CD4-positive, alpha-beta T cell treated with Interleukin-21 for 1 hour (primary cell): Measurements from ENCODE around the gene UGT1A8.
"Not testable (repeated sequence)": the region's sequence is repeated elsewhere in the genome, so short reads cannot be mapped to it uniquely, and the experiment has no call there.

ENCODE experiments used
- DNase-seq: peaks from one replicate; pipeline ENCODE4 v3.0.0-alpha.2; 2020

UGT1A8 gene

GRCh38 chr2:233689501-233689900 is 72.1 kb downstream of the UGT1A8 start:
- DNase-seq: no peak

DNA sequence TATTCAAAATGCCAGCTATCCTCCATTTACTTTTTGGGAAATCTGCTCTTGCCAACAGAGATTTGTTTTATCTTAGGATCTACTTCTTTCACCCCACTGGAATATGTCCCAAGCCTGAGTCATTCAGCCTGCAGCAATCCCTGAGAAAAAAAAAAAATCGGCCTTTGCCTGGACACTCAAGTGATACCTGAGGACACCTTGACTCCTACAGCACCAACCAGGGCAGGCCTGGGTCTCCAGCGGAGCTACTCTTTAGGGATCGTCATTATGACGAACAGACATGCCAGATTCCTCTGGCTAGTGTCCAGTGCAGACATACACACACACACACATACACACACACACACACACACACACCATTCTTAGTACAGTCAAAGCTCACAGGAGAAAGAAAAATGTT is 73.0 kb downstream of the UGT1A8 start:
- DNase-seq: no peak

GRCh38 chr2:233691443-233692433 is 74.3 kb downstream of the UGT1A8 start:
- DNase-seq: no peak

- no peak for DNase-seq
Measured at GRCh38 chr2:233692648-233693047, 75.2 kb downstream of the UGT1A8 start, which contains the start of gene UGT1A6. TSS of gene UGT1A6 (plus strand) at chr2:233692890. CDS start at chr2:233693005, 115 bp downstream.

DNA sequence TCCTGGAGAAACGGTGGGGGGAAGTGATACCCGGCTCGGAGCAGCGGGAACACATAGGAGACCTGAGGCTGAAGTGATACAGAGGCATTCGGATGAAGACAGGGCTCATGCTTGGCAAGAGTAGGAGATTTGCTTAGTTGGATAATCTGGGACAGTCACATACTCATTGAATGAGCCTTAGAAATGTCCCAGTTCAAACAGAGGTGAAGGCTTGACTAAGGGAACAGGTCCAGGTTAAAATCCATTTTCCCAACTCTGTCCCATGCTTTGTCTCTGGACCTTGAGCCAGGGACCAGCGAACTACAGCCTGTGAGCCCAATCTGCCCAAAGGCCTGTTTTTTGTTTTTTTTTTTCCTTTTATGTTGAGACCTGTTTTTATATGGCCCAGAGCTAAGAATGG is 76.5 kb downstream of the UGT1A8 start:
- DNase-seq: no peak

DNA sequence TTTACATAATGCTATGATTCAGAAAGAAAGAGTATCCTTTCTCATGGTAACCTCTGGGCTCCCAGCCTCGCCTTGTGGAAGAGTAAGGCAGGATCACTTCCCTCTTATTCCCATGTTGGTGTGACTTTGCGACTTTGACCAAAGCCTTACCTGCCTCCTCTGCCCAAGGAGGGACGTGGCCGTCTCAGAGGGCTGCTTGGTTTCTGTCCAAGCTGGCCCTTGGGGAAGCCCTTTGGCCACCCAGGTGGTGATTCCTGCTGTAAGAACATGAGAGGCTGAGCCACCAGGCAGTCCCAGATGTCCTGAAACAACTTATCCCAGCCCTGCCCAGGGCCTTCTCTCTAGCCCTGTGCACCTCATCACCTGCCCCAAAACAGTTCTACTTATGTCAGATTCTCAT is 81.3 kb downstream of the UGT1A8 start:
- DNase-seq: no peak

DNA sequence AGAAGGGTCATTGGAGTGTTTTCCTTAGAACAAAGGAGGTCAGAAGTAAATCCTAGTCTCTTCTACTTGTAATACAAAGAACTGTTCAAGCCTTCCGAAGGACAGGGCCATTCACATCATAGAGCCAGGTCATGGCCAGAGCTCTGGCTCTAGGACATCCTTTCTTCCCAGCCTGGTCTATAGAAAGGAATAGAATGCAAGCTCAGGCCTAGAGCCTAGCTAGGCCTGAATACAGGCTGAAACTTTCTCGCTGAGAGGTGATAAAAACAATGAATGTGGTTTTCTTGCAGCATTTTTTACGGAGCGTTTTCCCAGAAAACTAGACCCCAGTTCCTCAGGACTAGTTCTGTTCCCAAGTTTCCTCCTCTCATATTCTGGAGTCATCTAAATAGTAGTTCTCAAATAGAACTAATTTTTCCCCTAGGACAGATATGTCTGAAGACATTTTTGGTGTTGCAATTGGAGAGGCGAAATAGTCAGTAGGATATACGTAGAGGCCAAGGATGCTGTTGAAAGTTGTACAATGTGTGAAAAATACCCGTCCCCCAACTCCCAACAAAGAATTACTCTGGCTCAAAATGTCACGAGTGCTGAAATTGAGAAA is 82.1 kb downstream of the UGT1A8 start:
- no peak for DNase-seq

DNA sequence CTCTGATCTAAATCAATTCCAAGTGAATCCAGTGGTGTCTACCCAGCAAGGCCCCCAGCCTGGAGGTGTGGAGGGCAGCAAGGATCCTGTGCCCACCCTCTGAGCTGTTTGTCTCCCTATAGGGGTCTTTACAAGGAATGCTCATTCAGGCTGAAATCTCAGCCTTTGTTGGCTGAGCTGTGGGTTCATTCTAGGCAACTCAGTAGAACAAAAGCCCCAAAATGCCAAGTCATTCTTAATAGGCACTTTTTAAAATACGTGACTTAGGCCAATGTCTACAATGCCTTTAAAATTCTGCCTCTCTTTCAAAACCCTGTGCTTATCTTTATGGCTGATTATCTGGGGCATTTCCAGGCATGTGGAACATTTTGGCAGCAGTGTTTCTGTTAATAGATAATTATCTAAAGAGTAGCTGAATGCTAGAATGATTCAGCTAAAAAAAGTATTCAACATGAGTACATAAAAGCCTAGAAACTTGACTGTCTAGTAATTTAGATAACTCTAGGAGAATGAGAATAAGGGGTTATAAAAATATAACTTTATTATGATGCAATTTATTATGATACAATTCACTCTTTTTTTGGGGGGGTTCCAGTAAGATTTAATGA is 82.7 kb downstream of the UGT1A8 start:
- DNase-seq: no peak

- DNase-seq: not testable (repeated sequence)
Measured at GRCh38 chr2:233700842-233701241, 83.4 kb downstream of the UGT1A8 start.

GRCh38 chr2:233702238-233702637 is 84.8 kb downstream of the UGT1A8 start:
- no peak for DNase-seq

- DNase-seq: no peak
Measured at GRCh38 chr2:233705911-233706506, 88.6 kb downstream of the UGT1A8 start.

- no peak for DNase-seq
Measured at GRCh38 chr2:233706720-233707119, 89.3 kb downstream of the UGT1A8 start.

DNA sequence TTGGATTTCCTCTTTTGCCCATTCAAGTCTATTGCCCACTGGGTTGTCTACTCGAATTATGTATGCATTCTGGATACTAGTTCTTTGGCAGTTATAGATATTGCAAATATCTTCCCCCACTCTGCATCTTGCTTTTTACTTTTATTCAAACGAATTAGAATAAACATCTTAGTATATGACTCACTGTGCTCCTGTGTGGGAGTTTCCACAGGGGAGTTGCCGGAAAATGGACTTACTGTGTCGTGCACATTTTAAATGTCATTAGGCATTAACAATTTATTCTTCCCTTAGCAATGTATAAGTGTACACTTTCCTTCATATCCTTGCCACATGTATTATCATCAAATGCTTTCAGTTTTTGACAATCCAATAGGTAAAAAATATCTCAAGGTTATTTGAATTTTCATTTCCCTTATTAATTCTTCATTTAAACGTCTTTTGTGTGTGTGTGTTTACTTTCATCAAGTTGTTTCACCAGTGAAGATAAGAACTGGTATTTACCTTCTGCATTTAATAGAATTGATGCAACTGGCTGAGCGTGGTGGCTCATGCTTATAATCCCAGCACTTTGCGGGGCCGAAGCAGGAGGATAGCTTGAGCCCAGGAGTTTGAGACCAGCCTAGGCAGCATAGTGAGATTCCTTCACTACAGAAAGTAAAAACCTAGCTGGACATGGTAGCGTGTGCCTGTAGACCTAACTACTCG is 90.7 kb downstream of the UGT1A8 start:
- no peak for DNase-seq

- DNase-seq: no peak
Measured at GRCh38 chr2:233708942-233709341, 91.5 kb downstream of the UGT1A8 start.

DNA sequence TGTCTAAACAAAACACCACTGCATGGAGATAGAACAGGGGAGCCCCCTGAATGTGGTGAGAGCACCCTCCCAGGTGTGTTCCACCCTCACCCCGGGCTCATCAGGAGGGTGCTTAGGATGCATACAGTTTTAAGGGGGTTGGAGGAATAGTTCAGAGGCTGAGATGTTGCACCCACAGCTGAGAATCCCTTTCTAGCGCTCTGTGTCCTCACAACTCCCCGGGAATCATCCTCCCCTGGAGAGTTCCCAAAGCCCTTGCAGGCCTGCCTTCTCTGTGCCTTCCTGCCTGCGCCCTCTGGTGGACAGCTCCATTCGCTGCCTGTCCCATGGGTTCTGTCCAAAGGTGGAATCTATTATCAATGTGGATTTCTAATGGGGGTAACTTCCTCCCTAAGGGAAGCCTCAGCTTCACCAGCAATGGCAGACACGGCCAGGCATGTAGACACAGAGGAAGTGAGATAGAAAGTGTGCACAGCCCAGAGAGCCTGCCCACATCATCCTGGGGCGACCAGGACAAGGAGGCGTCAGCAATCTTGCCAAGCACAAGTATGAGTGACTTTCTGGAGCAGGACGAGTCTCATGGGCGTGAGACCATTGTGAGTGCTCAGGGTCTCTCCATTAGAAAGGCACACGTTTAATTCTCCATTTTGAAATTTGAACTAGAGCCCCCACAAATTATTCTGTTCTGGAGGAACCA is 94.0 kb downstream of the UGT1A8 start:
- peak; percentile 53 for DNase-seq

- no peak for DNase-seq
Measured at GRCh38 chr2:233712611-233713261, 95.3 kb downstream of the UGT1A8 start, which contains the start of gene UGT1A5. TSS of gene UGT1A5 (plus strand) at chr2:233712907. CDS start at chr2:233712992, 85 bp downstream.

DNA sequence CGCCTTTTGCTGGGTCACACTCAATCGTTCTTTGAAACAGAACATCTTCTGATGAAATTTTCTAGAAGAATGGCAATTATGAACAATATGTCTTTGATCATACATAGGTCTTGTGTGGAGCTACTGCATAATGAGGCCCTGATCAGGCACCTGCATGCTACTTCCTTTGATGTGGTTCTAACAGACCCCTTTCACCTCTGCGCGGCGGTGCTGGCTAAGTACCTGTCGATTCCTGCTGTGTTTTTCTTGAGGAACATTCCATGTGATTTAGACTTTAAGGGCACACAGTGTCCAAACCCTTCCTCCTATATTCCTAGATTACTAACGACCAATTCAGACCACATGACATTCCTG is 95.8 kb downstream of the UGT1A8 start:
- no peak for DNase-seq

- DNase-seq: no peak
Measured at GRCh38 chr2:233714121-233714520, 96.7 kb downstream of the UGT1A8 start.

DNA sequence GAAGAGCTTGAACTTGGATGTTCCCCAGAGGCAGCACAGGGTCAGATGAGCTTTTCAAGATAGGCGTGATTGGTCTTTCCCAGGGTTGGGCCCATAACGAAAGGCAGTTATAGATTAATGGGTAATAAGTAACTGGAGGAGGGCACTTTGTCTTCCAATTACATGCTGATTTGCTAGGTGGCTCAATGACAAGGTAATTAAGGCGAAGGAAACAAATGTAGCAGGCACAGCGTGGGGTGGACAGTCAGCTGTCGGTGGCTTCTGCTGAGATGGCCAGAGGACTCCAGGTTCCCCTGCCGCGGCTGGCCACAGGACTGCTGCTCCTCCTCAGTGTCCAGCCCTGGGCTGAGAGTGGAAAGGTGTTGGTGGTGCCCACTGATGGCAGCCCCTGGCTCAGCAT is 101.1 kb downstream of the UGT1A8 start, which contains the start of gene UGT1A4:
Gene UGT1A4, plus strand, starts transcription at position 185 of the 400 bp plus-strand sequence. Its CDS starts 85 bp downstream, at position 270.
- no peak for DNase-seq

DNA sequence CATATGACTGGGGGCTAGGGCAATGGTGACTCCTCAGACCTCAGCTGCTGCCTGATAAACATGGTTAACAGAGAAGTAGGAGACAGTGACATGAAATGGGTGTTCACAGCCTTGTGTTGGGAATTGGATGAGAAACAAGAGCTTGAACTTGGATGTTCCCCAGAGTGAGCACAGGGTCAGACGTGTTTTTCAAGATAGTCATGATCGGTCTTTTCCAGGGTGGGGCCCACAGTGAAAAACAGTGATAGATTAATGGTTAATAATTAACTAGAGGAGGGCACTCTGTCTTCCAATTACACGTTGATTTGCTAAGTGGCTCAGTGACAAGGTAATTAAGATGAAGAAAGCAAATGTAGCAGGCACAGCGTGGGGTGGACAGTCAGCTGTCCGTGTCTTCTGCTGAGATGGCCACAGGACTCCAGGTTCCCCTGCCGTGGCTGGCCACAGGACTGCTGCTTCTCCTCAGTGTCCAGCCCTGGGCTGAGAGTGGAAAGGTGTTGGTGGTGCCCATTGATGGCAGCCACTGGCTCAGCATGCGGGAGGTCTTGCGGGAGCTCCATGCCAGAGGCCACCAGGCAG is 111.4 kb downstream of the UGT1A8 start, which contains the start of gene UGT1A3:
Gene UGT1A3, plus strand, starts transcription at position 320 of the 579 bp plus-strand sequence. Its CDS starts 85 bp downstream, at position 405.
- DNase-seq: no peak
